ENCODE results near the gene GPR132. TPM values are rescaled to one million over a fixed set of nuclear protein-coding genes. Genes with fewer than 3 reads are reported as not detected.

Gene GPR132
- total and polyA plus RNA-seq, 2 donors (not counting 3 experiments of a cell fraction or from before 2014, with no cell fraction given) = not detected

GRCh38 chr14:105090493-105091053 lies 25.3 kb upstream of the GPR132 start:
- H3K4me1 ChIP-seq (ENCODE audit: control insufficient read depth, extremely low read depth, insufficient read depth, low read length) = peaks cover 30% of the 10 kb centered on the region
- DNase-seq (ENCODE audit: low read depth, low spot score) (peak; percentile 78), FAIRE-seq (peak; percentile 68)
- TF ChIP-seq POLR2AphosphoS5 (IDR thresholded peaks at IDR 0.05; ENCODE audit: insufficient read depth, low read depth, low read length) (no peak), POLR2A (IDR thresholded peaks at IDR 0.05; ENCODE audit: low read depth, low read length) (no peak), MAX (IDR thresholded peaks at IDR 0.05; ENCODE audit: insufficient read depth, insufficient read length) (no peak), GATA2 (IDR thresholded peaks at IDR 0.05; ENCODE audit: insufficient read depth, insufficient read length, low read depth, low read length) (no peak), CTCF (IDR thresholded peaks at IDR 0.05; ENCODE audit: extremely low read depth in 1 of 2, insufficient read depth in 1 of 2, low read depth in 1 of 2, low read length in 2 of 2) (peak; percentile 93 to 97), JUN (IDR thresholded peaks at IDR 0.05; ENCODE audit: borderline replicate concordance, insufficient read depth, insufficient read length, low read depth) (no peak)
- dilution Hi-C loops (cut with MboI; ENCODE audit: extremely low pct_ligation_motif_present, low sequenced_read_pairs) = no loop called here
- POLR2A ChIA-PET = no interaction called here
- no peaks in the 10 kb centered on the region for H3K27me3 ChIP-seq (ENCODE audit: control insufficient read depth in 2 of 2, insufficient read depth in 2 of 2, low read length in 2 of 2)
- H2AFZ ChIP-seq (ENCODE audit: low read depth, low read length) = no peak overlapping the region
- no peaks in the 10 kb centered on the region for H3K36me3 ChIP-seq (ENCODE audit: control insufficient read depth in 2 of 2, extremely low read depth in 1 of 2, insufficient read depth in 2 of 2, low read length in 2 of 2)
- H3K9me1 ChIP-seq (replicated peaks; ENCODE audit: control insufficient read depth, extremely low read depth, insufficient read depth, low read length) = no peaks in the 10 kb centered on the region
- no peak overlapping the region for H3K9ac ChIP-seq (replicated peaks; ENCODE audit: extremely low read depth, insufficient read depth, low read length)
- BruUV-seq (replicated peaks) = no TSS peak
- CTCF ChIA-PET = interaction anchor here (0.5 to 2.9 kb wide), 61 partner anchors 8 to 399 kb away, joined by 3 to 58 read pairs (median 5); partner anchors contain the start of genes BRF1, BTBD6, GPR132 and JAG2
- H3K4me2 ChIP-seq (ENCODE audit: insufficient read depth, low read length) = no peak overlapping the region
- no peak overlapping the region for H3K4me3 ChIP-seq (replicated peaks in 1 of 3; ENCODE audit: insufficient read depth in 1 of 3, low read depth in 1 of 3, low read length in 3 of 3)
- H3K79me2 ChIP-seq (ENCODE audit: control insufficient read depth, insufficient read depth, low read length) = no peaks in the 10 kb centered on the region
- H3K9me3 ChIP-seq (replicated peaks; ENCODE audit: control insufficient read depth, insufficient read depth, low read length) = no peaks in the 10 kb centered on the region
- H3K27ac ChIP-seq (ENCODE audit: insufficient read depth, low read depth, low read length) = no peak overlapping the region
- intact Hi-C loops (cut with micrococcal nuclease) = loop anchor here (1.0 to 2.0 kb wide), 4 partner anchors 106 to 400 kb away; partner anchors contain the start of gene TEDC1
- no peaks in the 10 kb centered on the region for H4K20me1 ChIP-seq (replicated peaks; ENCODE audit: control insufficient read depth, extremely low read depth, insufficient read depth, low read length)
